Ovary (tissue), 3 donors: ENCODE results near the gene STAC2.

Experiments used
- CTCF ChIP-seq, 3 donors: fragments of 450-650 bp in 2 of 3; fragments of 200-600 bp in 1 of 3; IDR thresholded peaks; one replicate each; pipeline versions ENCODE4 v1.5.1 to v1.8.0; 2016 to 2022; ENCODE audit warnings: antibody characterized with exemption in 3 of 3, mild to moderate bottlenecking in 1 of 3
- POLR2A ChIP-seq: fragments of 450-650 bp; IDR thresholded peaks from one replicate; pipeline ENCODE4 v1.6.1; 2017; ENCODE audit warnings: antibody characterized with exemption, mild to moderate bottlenecking, moderate library complexity
- donor health status: DM: no; HTN: no; CAD: no.

DNA sequence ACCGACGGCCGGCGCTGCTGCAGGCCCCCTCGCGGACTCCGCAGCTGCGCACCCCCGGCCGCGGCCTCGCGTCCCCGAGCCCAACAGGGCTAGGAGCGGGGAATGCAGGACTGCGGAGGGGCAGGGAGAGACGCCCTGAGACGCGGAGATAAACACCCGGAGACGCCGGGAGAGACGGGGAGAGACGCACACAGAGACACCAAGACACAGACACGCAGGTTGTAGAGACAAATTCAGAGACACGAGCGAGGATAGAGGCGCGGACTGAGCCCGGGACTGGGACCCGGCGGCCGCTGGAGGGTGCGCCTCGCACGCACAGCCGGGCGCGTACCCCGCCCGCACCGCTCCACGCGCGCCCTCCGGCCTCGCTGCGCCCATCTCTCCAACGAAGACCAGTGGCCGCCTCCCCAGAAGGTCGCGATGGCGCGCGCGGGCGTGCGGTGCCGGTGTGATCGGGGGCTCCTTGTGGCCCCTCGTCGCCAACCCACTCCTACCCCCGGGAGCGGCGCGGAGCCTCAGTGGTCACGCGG lies 902 bp downstream of the STAC2 start:
- TF ChIP-seq CTCF (IDR thresholded peaks at IDR 0.05) (no peak), POLR2A (no peak)
